Vagina (tissue), 2 donors: ENCODE results near the gene TTC13.

Source experiments
- POLR2A ChIP-seq, 2 donors: fragments of 450-650 bp; IDR thresholded peaks; one replicate each; pipeline ENCODE4 v1.6.1; 2017; ENCODE audit warnings: antibody characterized with exemption in 2 of 2, mild to moderate bottlenecking in 2 of 2, moderate library complexity in 2 of 2
- POLR2AphosphoS5 ChIP-seq, 2 donors: sonication (generic); formaldehyde crosslinking; IDR thresholded peaks; one replicate each; pipeline ENCODE4 v1.9.0; 2017; ENCODE audit warnings: antibody characterized with exemption in 2 of 2, mild to moderate bottlenecking in 2 of 2, low read depth in 1 of 2; ENCODE audit not compliant: insufficient read depth in 1 of 2
- TF ChIP-seq, protein P1 (sequence below), 3 experiments: fragments of 450-650 bp in 2 of 3; fragments of 200-600 bp in 1 of 3; sonication (generic) in 1 of 3; IDR thresholded peaks; one replicate each; pipeline ENCODE4 v1.5.1; 2017 to 2019; ENCODE audit warnings: antibody characterized with exemption in 3 of 3, mild to moderate bottlenecking in 2 of 3, moderate library complexity in 2 of 3

DNA sequence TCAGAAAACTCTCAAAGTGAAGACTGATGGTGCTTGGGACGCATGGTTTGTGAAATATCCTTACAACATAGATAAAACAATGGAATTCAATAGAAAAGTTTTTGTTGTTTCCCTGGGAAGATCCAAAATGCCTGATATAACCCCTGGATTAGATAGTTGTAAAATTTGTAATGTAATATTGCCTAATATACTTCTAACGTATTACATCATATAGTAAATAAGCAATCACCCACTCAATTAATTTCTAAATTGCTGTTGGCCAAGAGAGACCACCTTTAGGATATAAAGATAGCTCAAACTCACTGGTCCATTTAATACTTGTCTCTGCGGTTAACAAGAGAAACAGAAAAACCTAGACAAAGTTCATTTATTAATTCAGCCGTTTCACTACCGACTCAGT is 42.2 kb downstream of the TTC13 start:
- TF ChIP-seq, protein P1, sequence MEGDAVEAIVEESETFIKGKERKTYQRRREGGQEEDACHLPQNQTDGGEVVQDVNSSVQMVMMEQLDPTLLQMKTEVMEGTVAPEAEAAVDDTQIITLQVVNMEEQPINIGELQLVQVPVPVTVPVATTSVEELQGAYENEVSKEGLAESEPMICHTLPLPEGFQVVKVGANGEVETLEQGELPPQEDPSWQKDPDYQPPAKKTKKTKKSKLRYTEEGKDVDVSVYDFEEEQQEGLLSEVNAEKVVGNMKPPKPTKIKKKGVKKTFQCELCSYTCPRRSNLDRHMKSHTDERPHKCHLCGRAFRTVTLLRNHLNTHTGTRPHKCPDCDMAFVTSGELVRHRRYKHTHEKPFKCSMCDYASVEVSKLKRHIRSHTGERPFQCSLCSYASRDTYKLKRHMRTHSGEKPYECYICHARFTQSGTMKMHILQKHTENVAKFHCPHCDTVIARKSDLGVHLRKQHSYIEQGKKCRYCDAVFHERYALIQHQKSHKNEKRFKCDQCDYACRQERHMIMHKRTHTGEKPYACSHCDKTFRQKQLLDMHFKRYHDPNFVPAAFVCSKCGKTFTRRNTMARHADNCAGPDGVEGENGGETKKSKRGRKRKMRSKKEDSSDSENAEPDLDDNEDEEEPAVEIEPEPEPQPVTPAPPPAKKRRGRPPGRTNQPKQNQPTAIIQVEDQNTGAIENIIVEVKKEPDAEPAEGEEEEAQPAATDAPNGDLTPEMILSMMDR (IDR thresholded peaks at IDR 0.05): no peak
- TF ChIP-seq POLR2AphosphoS5 (IDR thresholded peaks at IDR 0.05; ENCODE audit: insufficient read depth in 1 of 2, low read depth in 1 of 2) (no peak), POLR2A (IDR thresholded peaks at IDR 0.05) (no peak)
